Measurements from ENCODE around the gene EFCAB12. TPM values are rescaled to one million over a fixed set of nuclear protein-coding genes. Genes with fewer than 3 reads are reported as not detected.

EFCAB12 gene
- total RNA-seq, 1 donor from 2014 or later, result 0.13 TPM

- H3K27me3 Mint-ChIP-seq (ENCODE audit: insufficient read depth, low read depth), result no peaks in the 10 kb centered on the region
- no peak overlapping the region for H3K9ac ChIP-seq
- no peak overlapping the region for H3K4me3 ChIP-seq
- H3K9me3 Mint-ChIP-seq, result no peaks in the 10 kb centered on the region
- no peaks in the 10 kb centered on the region for H3K27me3 ChIP-seq
- no peaks in the 10 kb centered on the region for H4K20me1 ChIP-seq (ENCODE audit: low read depth)
- peak overlapping the region; percentile 15 for H3K4me3 Mint-ChIP-seq
- TF ChIP-seq EZH2phosphoT487 (IDR thresholded peaks at IDR 0.05), result no peak
- no peak for TF ChIP-seq CTCF (IDR thresholded peaks at IDR 0.05)
- no peak for TF ChIP-seq EZH2 (IDR thresholded peaks at IDR 0.05)
- no peaks in the 10 kb centered on the region for H3K79me2 ChIP-seq (ENCODE audit: low read depth)
- H3F3A ChIP-seq (ENCODE audit: low read depth), result no peaks in the 10 kb centered on the region
- no peaks in the 10 kb centered on the region for H3K36me3 ChIP-seq
- peaks cover 2% of the 10 kb centered on the region for H3K36me3 Mint-ChIP-seq
- H3K27ac Mint-ChIP-seq, result peak overlapping the region; percentile 72
- no peak overlapping the region for H2AFZ ChIP-seq (replicated peaks)
- H3K4me1 ChIP-seq, result no peaks in the 10 kb centered on the region
- H3K4me1 Mint-ChIP-seq, result no peaks in the 10 kb centered on the region
- H3K4me2 ChIP-seq, result no peak overlapping the region
- H3K9me3 ChIP-seq (ENCODE audit: low read depth), result no peaks in the 10 kb centered on the region
- no peak overlapping the region for H3K27ac ChIP-seq
- DNase-seq (ENCODE audit: low spot score), result no peak
Observed at GRCh38 chr3:129412542-129413198, 15.8 kb downstream of the EFCAB12 start.

GRCh38 chr3:129410971-129411370 is 17.5 kb downstream of the EFCAB12 start:
- Histone ChIP-seq H2AFZ (replicated peaks) (no peak overlapping the region), H3K4me1 (no peaks in the 10 kb centered on the region), H3K4me2 (no peak overlapping the region), H3K27me3 (no peaks in the 10 kb centered on the region), H4K20me1 (ENCODE audit: low read depth) (no peaks in the 10 kb centered on the region), H3K9ac (no peak overlapping the region), H3K4me3 (no peak overlapping the region), H3K79me2 (ENCODE audit: low read depth) (no peaks in the 10 kb centered on the region), H3K36me3 (no peaks in the 10 kb centered on the region), H3K9me3 (ENCODE audit: low read depth) (no peaks in the 10 kb centered on the region), H3K27ac (no peak overlapping the region), H3F3A (ENCODE audit: low read depth) (no peaks in the 10 kb centered on the region)
- H3K27me3 Mint-ChIP-seq (ENCODE audit: insufficient read depth, low read depth), result no peaks in the 10 kb centered on the region
- H3K36me3 Mint-ChIP-seq, result peaks cover 2% of the 10 kb centered on the region
- DNase-seq (ENCODE audit: low spot score), result no peak
- H3K4me1 Mint-ChIP-seq, result no peaks in the 10 kb centered on the region
- no peaks in the 10 kb centered on the region for H3K9me3 Mint-ChIP-seq
- H3K4me3 Mint-ChIP-seq, result no peak overlapping the region
- TF ChIP-seq EZH2phosphoT487 (IDR thresholded peaks at IDR 0.05), result no peak
- TF ChIP-seq EZH2 (IDR thresholded peaks at IDR 0.05), result no peak
- no peak for TF ChIP-seq CTCF (IDR thresholded peaks at IDR 0.05)
- peak overlapping the region; percentile 74 for H3K27ac Mint-ChIP-seq

- Histone ChIP-seq H3K4me3 (no peak overlapping the region), H3K9me3 (ENCODE audit: low read depth) (no peaks in the 10 kb centered on the region), H4K20me1 (ENCODE audit: low read depth) (no peaks in the 10 kb centered on the region), H3K27me3 (no peaks in the 10 kb centered on the region), H3K79me2 (ENCODE audit: low read depth) (no peaks in the 10 kb centered on the region), H2AFZ (replicated peaks) (no peak overlapping the region), H3K9ac (no peak overlapping the region), H3K4me1 (no peaks in the 10 kb centered on the region), H3K36me3 (no peaks in the 10 kb centered on the region), H3K4me2 (no peak overlapping the region), H3K27ac (no peak overlapping the region), H3F3A (ENCODE audit: low read depth) (no peaks in the 10 kb centered on the region)
- H3K27ac Mint-ChIP-seq, result no peak overlapping the region
- no peaks in the 10 kb centered on the region for H3K27me3 Mint-ChIP-seq (ENCODE audit: insufficient read depth, low read depth)
- H3K9me3 Mint-ChIP-seq, result no peaks in the 10 kb centered on the region
- TF ChIP-seq CTCF (IDR thresholded peaks at IDR 0.05) (no peak), EZH2phosphoT487 (IDR thresholded peaks at IDR 0.05) (no peak), EZH2 (IDR thresholded peaks at IDR 0.05) (no peak)
- peaks cover 2% of the 10 kb centered on the region for H3K36me3 Mint-ChIP-seq
- no peaks in the 10 kb centered on the region for H3K4me1 Mint-ChIP-seq
- no peak for DNase-seq (ENCODE audit: low spot score)
- no peak overlapping the region for H3K4me3 Mint-ChIP-seq
Observed at GRCh38 chr3:129409541-129409940, 18.9 kb downstream of the EFCAB12 start.

Measured in neural progenitor cell (in vitro differentiated cells).